Neural crest cell (in vitro differentiated cells): ENCODE data around the gene SEC11A. TPM values are rescaled to one million over a fixed set of nuclear protein-coding genes. Genes with fewer than 3 reads are reported as not detected.
A peak's percentile ranks its signal among the peaks of the same experiment; 100 is the strongest.

ENCODE experiments used
- DNase-seq: peaks from one replicate; pipeline ENCODE4 v3.0.0; 2021; ENCODE audit warnings: low read depth, mixed read lengths, low spot score
- H3K27ac Mint-ChIP-seq: one replicate; pipeline ENCODE4 v1.8.0; 2021; ENCODE audit warnings: mild to moderate bottlenecking, mixed read lengths; ENCODE audit not compliant: unreplicated experiment
- H3K27me3 Mint-ChIP-seq: 2 replicates; pipeline ENCODE4 v1.8.0; 2021; ENCODE audit warnings: low read depth, mild to moderate bottlenecking, mixed read lengths
- H3K36me3 Mint-ChIP-seq: 2 replicates; pipeline ENCODE4 v1.8.0; 2021; ENCODE audit warnings: low read depth, mild to moderate bottlenecking, mixed read lengths
- H3K4me1 Mint-ChIP-seq: 2 replicates; pipeline ENCODE4 v1.8.0; 2021; ENCODE audit warnings: mixed read lengths
- H3K4me3 Mint-ChIP-seq: one replicate; pipeline ENCODE4 v1.8.0; 2021; ENCODE audit warnings: mild to moderate bottlenecking, mixed read lengths
- H3K9me3 Mint-ChIP-seq: 2 replicates; pipeline ENCODE4 v1.8.0; 2021; ENCODE audit warnings: mixed read lengths
- CTCF ChIP-seq: fragments of 200-600 bp; sonication (generic); conservative IDR thresholded peaks from 2 replicates; pipeline ENCODE4 v1.5.0; 2021; ENCODE audit warnings: antibody characterized with exemption, mild to moderate bottlenecking
- total RNA-seq: library from RNA; stranded (reverse); gene quantifications from 2 replicates; pipeline ENCODE4 v1.2.1, GENCODE V29; 2021

Gene SEC11A
- total RNA-seq, 1 donor from 2014 or later: 201 TPM

DNA sequence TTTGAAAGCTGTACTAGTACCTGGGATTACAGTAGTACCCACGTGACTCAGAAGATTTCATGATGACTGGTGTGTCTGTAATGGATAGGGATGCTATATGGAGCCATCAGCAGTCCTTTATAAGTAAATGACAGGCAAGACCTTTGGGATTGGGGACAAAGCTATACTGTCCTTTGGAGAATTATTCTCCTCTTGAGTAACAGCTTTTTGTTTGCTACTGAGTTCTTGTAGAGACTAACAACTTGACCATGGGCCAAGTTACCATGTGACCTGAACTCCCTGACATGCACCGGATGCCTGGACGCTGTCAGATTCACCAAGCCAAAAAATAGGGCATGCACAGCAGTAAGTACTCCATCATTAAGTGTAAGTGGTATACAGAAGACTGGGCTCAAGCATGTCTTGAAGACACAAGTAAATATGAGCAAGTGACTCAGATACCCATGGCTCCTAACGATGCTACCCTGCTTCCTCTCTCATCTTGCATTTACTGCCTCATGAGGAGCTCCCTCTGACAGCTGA is 12.9 kb downstream of the SEC11A start:
- Mint-ChIP-seq H3K9me3 (no peaks in the 10 kb centered on the region), H3K36me3 (peaks cover 2% of the 10 kb centered on the region), H3K27me3 (no peaks in the 10 kb centered on the region), H3K27ac (no peak overlapping the region), H3K4me3 (no peak overlapping the region), H3K4me1 (peaks cover 4% of the 10 kb centered on the region)
- no peak for DNase-seq
- TF ChIP-seq CTCF: no peak

DNA sequence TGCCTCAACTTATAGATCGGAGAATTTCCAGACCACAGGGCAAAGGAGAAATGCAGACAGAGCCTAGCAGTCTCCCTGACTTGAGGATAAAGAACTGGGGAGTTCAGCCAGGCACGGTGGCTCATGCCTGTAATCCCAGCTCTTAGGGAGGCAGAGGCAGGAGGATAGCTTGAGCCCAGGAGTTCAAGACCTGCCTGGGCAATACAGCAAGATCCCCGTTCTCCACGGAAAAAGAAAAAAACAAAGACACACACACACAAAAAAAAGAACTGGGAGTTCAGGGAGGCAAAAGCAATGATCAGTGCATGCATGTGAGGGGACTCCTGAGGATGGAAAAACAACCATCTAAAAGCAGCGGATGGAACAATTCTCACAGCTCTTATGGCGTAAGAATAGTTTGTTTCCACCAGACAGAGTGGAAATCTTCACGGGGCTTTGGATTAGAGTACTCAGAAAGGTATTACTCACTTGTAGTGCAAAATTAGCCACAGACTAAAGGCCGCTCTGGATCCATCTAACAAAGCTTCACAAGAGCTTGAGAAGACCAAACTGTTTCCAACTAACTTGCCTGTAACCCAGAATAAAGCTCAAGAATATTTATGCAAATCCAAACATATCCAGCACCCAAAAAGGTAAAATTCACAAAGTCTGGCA is 16.3 kb downstream of the SEC11A start:
- H3K27me3 Mint-ChIP-seq: no peaks in the 10 kb centered on the region
- H3K4me3 Mint-ChIP-seq: no peak overlapping the region
- peaks cover 4% of the 10 kb centered on the region for H3K4me1 Mint-ChIP-seq
- no peaks in the 10 kb centered on the region for H3K36me3 Mint-ChIP-seq
- no peak for TF ChIP-seq CTCF
- H3K9me3 Mint-ChIP-seq: no peaks in the 10 kb centered on the region
- no peak for DNase-seq
- peak overlapping the region; percentile 43 for H3K27ac Mint-ChIP-seq

DNA sequence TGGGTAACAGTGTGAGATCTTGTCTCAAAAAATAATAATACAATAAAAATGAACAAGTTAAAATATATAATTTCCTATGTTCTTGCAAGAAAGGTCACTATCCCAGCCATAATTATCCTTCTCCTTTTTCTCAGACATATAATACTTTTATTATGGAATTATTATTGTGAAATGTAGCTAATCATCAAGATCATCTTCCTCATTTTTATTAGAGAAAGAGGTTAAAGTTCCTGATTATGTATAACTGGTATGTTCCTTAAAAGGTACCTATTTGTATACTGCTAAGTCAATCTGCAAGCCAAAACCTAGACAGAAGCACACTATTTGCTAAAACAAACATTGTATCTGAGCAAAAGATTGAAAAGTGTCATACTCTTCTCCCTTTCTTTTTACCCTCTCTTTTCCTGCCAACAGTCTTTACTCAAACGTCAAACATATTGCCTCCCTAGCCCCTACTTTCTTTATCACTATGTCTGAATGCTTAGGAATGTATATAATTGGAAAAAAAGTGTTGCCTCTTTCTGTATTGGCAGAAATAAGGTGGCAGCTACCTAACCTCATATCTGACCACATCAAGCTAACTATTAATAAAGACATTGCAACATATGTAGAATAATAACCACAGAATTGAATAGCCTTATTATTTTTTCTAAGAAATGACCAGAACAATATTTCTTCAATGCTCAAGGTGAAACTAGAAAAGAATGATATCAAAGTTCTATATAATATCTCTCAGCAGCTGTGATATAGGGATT is 18.5 kb downstream of the SEC11A start:
- Mint-ChIP-seq H3K27ac (no peak overlapping the region), H3K36me3 (no peaks in the 10 kb centered on the region)

GRCh38 chr15:84696757-84697156 is 19.2 kb downstream of the SEC11A start:
- Mint-ChIP-seq H3K27ac (no peak overlapping the region), H3K4me3 (no peak overlapping the region), H3K27me3 (no peaks in the 10 kb centered on the region), H3K9me3 (no peaks in the 10 kb centered on the region), H3K36me3 (no peaks in the 10 kb centered on the region), H3K4me1 (peaks cover 4% of the 10 kb centered on the region)
- DNase-seq: no peak
- TF ChIP-seq CTCF: no peak

More for the DNA sequence above, 18.5 kb downstream of the SEC11A start:
- DNase-seq: no peak
- Mint-ChIP-seq H3K9me3 (no peaks in the 10 kb centered on the region), H3K4me3 (no peak overlapping the region), H3K27me3 (no peaks in the 10 kb centered on the region), H3K4me1 (peaks cover 4% of the 10 kb centered on the region)
- TF ChIP-seq CTCF: no peak

GRCh38 chr15:84690342-84690741 is 25.6 kb downstream of the SEC11A start:
- peaks cover 19% of the 10 kb centered on the region for H3K36me3 Mint-ChIP-seq
- no peaks in the 10 kb centered on the region for H3K9me3 Mint-ChIP-seq
- H3K4me3 Mint-ChIP-seq: no peak overlapping the region
- TF ChIP-seq CTCF: no peak
- no peak for DNase-seq
- H3K4me1 Mint-ChIP-seq: no peaks in the 10 kb centered on the region
- no peak overlapping the region for H3K27ac Mint-ChIP-seq
- no peaks in the 10 kb centered on the region for H3K27me3 Mint-ChIP-seq
